GM19455 (cell line): Measurements from ENCODE around the gene ATP7B.
"Not testable (repeated sequence)": the region's sequence is repeated elsewhere in the genome, so short reads cannot be mapped to it uniquely, and the experiment has no call there.

Experiments used
- ATAC-seq: cut with Tn5 transposase; IDR thresholded peaks from one replicate; pipeline ENCODE4 v1.9.1; 2021; ENCODE audit not compliant: unreplicated experiment

Gene ATP7B

GRCh38 chr13:52006523-52007245, 4.6 kb downstream of the ATP7B start:
- ATAC-seq: no peak

GRCh38 chr13:52005841-52006522, 5.3 kb downstream of the ATP7B start:
- ATAC-seq: no peak

- no peak for ATAC-seq
Observed at GRCh38 chr13:52004511-52005170, 6.6 kb downstream of the ATP7B start.

GRCh38 chr13:52003541-52003940, 7.7 kb downstream of the ATP7B start:
- ATAC-seq: no peak

- no peak for ATAC-seq
Observed at GRCh38 chr13:52002361-52002760, 8.9 kb downstream of the ATP7B start.

- ATAC-seq: peak; percentile 85
Observed at GRCh38 chr13:52001120-52001731, 10.0 kb downstream of the ATP7B start.

GRCh38 chr13:51999921-52000320, 11.3 kb downstream of the ATP7B start:
- ATAC-seq: no peak

GRCh38 chr13:51999510-51999911, 11.7 kb downstream of the ATP7B start:
- no peak for ATAC-seq

- ATAC-seq: no peak
Observed at GRCh38 chr13:51998723-51999509, 12.3 kb downstream of the ATP7B start.

- ATAC-seq: no peak
Observed at GRCh38 chr13:51997641-51998330, 13.5 kb downstream of the ATP7B start.

- no peak for ATAC-seq
Observed at GRCh38 chr13:51997186-51997585, 14.1 kb downstream of the ATP7B start.

GRCh38 chr13:51996641-51997040, 14.6 kb downstream of the ATP7B start:
- ATAC-seq: no peak

GRCh38 chr13:51995677-51996551, 15.3 kb downstream of the ATP7B start:
- no peak for ATAC-seq

- ATAC-seq: no peak
Observed at GRCh38 chr13:51993713-51994112, 17.5 kb downstream of the ATP7B start.

- no peak for ATAC-seq
Observed at GRCh38 chr13:51988988-51989618, 22.1 kb downstream of the ATP7B start.

- not testable (repeated sequence) for ATAC-seq
Observed at GRCh38 chr13:51984904-51985303, 26.3 kb downstream of the ATP7B start.

- not testable (repeated sequence) for ATAC-seq
Observed at GRCh38 chr13:51983292-51983691, 28.0 kb downstream of the ATP7B start.

GRCh38 chr13:51981355-51981754, 29.9 kb downstream of the ATP7B start:
- ATAC-seq: no peak

GRCh38 chr13:51980908-51981307, 30.3 kb downstream of the ATP7B start:
- ATAC-seq: no peak
